Vagina (tissue), 2 donors: ENCODE measurements around the gene CDO1.

ENCODE experiments used
- CTCF ChIP-seq, 3 experiments: fragments of 450-650 bp in 2 of 3; fragments of 200-600 bp in 1 of 3; sonication (generic) in 1 of 3; IDR thresholded peaks; one replicate each; pipeline ENCODE4 v1.5.1; 2017 to 2019; ENCODE audit warnings: antibody characterized with exemption in 3 of 3, mild to moderate bottlenecking in 2 of 3, moderate library complexity in 2 of 3
- POLR2A ChIP-seq, 2 donors: fragments of 450-650 bp; IDR thresholded peaks; one replicate each; pipeline ENCODE4 v1.6.1; 2017; ENCODE audit warnings: antibody characterized with exemption in 2 of 2, mild to moderate bottlenecking in 2 of 2, moderate library complexity in 2 of 2

- TF ChIP-seq CTCF (IDR thresholded peaks at IDR 0.05) (no peak), POLR2A (IDR thresholded peaks at IDR 0.05) (no peak)
These were observed 5.7 kb downstream of the CDO1 start for GRCh38 chr5:115810761-115811160.
